Measurements from ENCODE around the gene RAD51AP2.

GRCh38 chr2:17541531-17541950 lies 23.3 kb upstream of the RAD51AP2 start:
- no peak for TF ChIP-seq CTCF (IDR thresholded peaks at IDR 0.05)
- no peak for TF ChIP-seq POLR2A (IDR thresholded peaks at IDR 0.05)

All from heart left ventricle (tissue), 13 donors.